Measurements from ENCODE around the gene RNF168. TPM values are rescaled to one million over a fixed set of nuclear protein-coding genes. Genes with fewer than 3 reads are reported as not detected.

The RNF168 gene
- total RNA-seq, 4 donors from 2014 or later, result 22.2 to 40.6 (median 32.6) TPM

- Histone ChIP-seq H3K4me3 (no peak overlapping the region), H3K36me3 (no peaks in the 10 kb centered on the region), H3K4me1 (no peaks in the 10 kb centered on the region), H3K9me3 (peaks cover 3% of the 10 kb centered on the region), H3K27me3 (no peaks in the 10 kb centered on the region), H3K27ac (no peak overlapping the region)
- TF ChIP-seq POLR2A (IDR thresholded peaks at IDR 0.05) (no peak), CTCF (IDR thresholded peaks at IDR 0.05) (peak; percentile 27 to 43), POLR2AphosphoS5 (IDR thresholded peaks at IDR 0.05) (no peak), EP300 (IDR thresholded peaks at IDR 0.05) (no peak)
- DNase-seq (ENCODE audit: low spot score in 2 of 2), result peak in 1 of 2 donors; percentile 76
- 54% methylated on average over 12 of the region's 12 CpGs for WGBS
Observed at GRCh38 chr3:196518966-196519717, 15.6 kb upstream of the RNF168 start.

- Histone ChIP-seq H3K27ac (no peak overlapping the region), H3K4me3 (no peak overlapping the region), H3K36me3 (no peaks in the 10 kb centered on the region), H3K27me3 (no peaks in the 10 kb centered on the region), H3K9me3 (peaks cover 3% of the 10 kb centered on the region), H3K4me1 (no peaks in the 10 kb centered on the region)
- TF ChIP-seq CTCF (IDR thresholded peaks at IDR 0.05) (no peak), POLR2A (IDR thresholded peaks at IDR 0.05) (no peak), POLR2AphosphoS5 (IDR thresholded peaks at IDR 0.05) (no peak), EP300 (IDR thresholded peaks at IDR 0.05) (no peak)
- DNase-seq (ENCODE audit: low spot score in 2 of 2), result no peak
- 50% methylated on average over 2 of the region's 2 CpGs for WGBS
Observed at GRCh38 chr3:196517919-196518318, 14.4 kb upstream of the RNF168 start.

GRCh38 chr3:196517162-196517800 lies 13.7 kb upstream of the RNF168 start:
- Histone ChIP-seq H3K27ac (no peak overlapping the region), H3K4me1 (no peaks in the 10 kb centered on the region), H3K27me3 (no peaks in the 10 kb centered on the region), H3K4me3 (no peak overlapping the region), H3K9me3 (peaks cover 3% of the 10 kb centered on the region), H3K36me3 (no peaks in the 10 kb centered on the region)
- WGBS, result 88% methylated on average over 2 of the region's 2 CpGs
- TF ChIP-seq EP300 (IDR thresholded peaks at IDR 0.05) (no peak), CTCF (IDR thresholded peaks at IDR 0.05) (no peak), POLR2A (IDR thresholded peaks at IDR 0.05) (no peak)
- no peak for DNase-seq (ENCODE audit: low spot score in 2 of 2)

- Histone ChIP-seq H3K27me3 (no peaks in the 10 kb centered on the region), H3K27ac (no peak within 1 kb of the TSS), H3K36me3 (no peaks in the 10 kb centered on the region), H3K4me3 (no peak within 1 kb of the TSS), H3K4me1 (no peaks in the 10 kb centered on the region), H3K9me3 (peaks cover 3% of the 10 kb centered on the region)
- 89% methylated on average over 10 of the region's 10 CpGs for WGBS
- DNase-seq (ENCODE audit: low spot score in 2 of 2), result no peak
- TF ChIP-seq CTCF (IDR thresholded peaks at IDR 0.05) (no peak), POLR2AphosphoS5 (IDR thresholded peaks at IDR 0.05) (no peak), POLR2A (IDR thresholded peaks at IDR 0.05) (no peak)
Observed at GRCh38 chr3:196514913-196515621, 11.5 kb upstream of the RNF168 start, which contains the start of gene SMCO1. Gene SMCO1, minus strand, starts transcription at chr3:196515346. Its CDS starts 137 bp downstream, at chr3:196515209.

GRCh38 chr3:196514350-196514716 lies 10.8 kb upstream of the RNF168 start:
- no peak overlapping the region for H3K27ac ChIP-seq
- H3K4me3 ChIP-seq, result no peak overlapping the region
- H3K27me3 ChIP-seq, result no peaks in the 10 kb centered on the region
- no peak for DNase-seq (ENCODE audit: low spot score in 2 of 2)
- H3K9me3 ChIP-seq, result no peaks in the 10 kb centered on the region
- H3K4me1 ChIP-seq, result no peaks in the 10 kb centered on the region
- H3K36me3 ChIP-seq, result no peaks in the 10 kb centered on the region
- WGBS, result 92% methylated on average over 1 of the region's 1 CpG
- TF ChIP-seq POLR2A (IDR thresholded peaks at IDR 0.05) (no peak), EP300 (IDR thresholded peaks at IDR 0.05) (no peak), POLR2AphosphoS5 (IDR thresholded peaks at IDR 0.05) (no peak), CTCF (IDR thresholded peaks at IDR 0.05) (no peak)
